Brain pericyte (primary cell): ENCODE measurements around the gene SMAD2.

ENCODE experiments used
- DNase-seq: peaks from one replicate; pipeline ENCODE4 v3.0.0-alpha.2; 2012; ENCODE audit warnings: low read depth, low spot score

SMAD2 gene

DNA sequence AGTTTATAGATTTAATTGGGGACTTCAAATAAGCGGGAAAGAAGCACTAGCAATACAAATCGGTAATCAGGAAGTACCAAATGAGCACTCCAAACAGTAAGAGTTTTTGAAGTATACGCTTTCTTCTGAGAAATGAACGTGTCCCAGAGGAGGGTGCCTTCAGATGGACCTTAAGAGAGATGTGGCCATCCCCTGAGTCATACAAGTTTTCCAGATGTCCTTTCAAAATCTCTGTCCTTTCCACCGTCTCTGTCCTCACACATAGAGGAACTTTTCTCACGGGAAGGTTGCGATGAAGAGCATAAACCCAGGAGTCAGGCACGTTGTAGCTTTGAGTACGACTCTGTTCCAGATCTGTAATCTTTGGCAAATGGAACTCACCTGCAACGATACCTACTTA is 1.7 kb upstream of the SMAD2 start:
- no peak for DNase-seq

DNA sequence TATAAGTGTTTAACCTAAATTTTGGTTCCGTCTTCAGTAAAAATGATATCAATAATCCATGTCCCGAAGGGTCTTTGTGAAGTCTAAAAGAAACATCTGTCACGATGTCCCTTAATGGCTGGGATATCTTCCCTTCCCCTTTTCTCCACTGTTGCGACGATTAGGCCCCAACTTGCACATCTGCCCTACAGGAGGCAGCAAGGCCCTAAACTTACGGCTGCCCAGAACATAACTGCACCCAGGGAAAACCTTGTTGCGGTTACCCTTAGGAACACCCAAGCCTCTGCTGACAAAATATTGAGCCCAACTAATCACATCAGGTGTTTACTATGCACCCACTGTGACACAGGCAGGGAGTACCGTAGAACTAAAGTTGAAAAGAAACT is 1.3 kb upstream of the SMAD2 start:
- no peak for DNase-seq

DNA sequence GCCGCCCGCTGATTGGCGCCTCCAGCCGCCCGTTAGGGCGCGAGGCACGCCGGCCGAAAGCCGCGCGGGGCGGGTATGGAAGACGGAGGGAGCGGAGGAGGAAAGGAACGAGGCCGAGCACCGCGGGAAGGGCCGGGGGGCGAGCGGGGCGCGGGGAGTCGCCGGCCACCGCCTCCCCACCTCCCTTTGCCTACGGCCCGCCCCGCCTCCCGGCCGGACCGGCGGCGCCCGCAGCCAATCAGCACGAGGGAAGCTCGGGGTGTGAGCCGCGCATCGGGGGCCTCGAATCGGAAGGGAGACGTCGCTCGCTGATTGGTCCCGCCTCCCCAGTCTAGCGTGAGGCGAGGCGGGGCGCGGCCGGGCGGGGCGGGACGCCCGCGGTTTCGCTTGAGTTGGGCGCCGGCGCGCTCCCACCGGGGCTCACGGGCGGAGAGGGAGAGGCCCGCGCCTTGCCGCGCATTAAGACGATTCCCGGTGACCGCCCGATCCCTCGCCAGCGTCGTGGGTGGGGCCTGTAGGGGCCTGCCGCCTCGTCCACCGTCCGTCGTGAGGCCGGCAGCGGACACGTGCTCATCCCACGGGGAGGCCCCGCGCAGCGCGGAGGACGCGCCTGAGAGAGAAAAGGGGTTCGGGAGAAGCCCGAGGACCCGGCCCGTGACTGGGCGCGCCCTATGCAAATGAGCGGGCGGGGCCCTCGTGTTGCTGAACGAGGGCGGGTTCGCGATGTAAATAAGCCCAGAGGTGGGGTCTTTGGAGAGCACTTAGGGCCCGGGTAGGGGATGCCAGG is 665 bp upstream of the SMAD2 start:
- peak; percentile 85 for DNase-seq

DNA sequence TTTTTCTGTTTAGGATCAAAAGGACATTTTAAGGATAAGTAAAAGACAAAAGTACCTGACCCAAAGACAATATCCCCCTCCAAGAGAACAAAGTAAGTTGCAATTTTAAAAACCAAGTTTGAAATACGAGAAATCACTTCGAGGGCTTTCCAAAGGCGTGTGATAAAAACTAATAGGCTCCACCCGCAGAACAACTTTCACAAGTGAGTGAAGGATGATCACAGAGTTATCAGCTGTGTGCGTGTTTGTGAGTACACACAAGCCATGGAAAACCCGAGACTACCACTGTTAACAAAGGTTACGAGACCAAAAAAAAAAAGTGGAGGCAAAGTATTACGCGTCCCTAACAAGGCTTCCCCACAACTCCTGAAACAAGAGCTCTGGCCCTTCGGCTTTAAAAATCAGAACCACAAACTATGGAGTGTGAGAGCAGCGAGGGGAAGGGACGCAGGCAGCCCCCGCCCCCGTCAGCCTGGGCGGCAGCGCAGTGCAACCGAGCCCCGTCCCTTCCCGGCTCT is 719 bp downstream of the SMAD2 start:
- no peak for DNase-seq

DNA sequence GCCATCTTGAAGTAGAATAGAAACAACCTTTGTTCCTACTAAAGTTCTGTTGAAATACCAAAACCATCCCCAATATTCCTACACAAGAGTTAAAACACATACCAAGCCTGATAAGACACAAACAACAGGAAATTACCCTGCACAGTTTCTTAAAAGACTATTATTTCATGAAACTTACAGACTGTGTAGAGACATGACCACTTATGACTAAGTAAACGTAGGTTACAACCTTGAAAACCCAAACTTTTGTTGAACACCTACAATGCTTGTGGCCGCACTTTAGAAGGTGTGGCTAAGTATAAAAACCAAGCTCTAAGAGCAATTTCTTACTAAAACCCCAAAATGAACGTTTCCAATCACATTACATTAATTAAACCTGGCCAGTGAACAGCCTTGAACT is 2.0 kb downstream of the SMAD2 start:
- DNase-seq, result no peak

DNA sequence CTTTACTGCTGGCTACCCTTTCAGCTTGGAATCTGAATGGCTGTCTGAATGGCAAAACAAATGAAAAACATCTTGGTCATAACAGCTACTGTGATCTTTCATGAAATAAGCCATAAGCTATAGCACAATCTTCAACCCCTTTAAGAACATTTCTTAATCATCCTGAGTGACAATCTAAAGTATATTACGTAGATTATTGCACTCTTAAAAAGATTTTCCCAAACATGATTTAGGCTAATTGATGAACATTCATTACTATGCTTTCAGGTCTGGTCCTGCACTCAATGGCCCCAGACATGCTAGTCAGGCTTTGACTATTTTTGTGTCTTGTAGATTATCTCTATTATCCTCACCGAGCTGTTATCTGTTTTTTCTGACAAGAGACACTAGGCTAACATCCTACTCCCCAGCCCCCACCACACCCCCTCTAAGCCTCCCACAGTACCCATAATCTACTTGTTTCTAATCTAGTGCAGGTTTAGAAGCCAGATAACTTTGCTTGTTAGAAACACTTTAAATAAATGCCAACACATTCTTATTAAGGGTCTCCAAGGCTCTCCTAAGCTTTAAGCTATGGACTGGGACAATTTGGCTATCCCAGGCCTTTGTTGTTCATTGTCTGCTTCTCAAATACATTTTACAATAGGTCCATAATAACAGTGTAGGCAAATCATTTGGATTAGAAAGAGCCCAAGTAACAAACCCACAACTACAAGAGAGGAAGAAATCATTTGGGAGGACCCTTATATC is 4.2 kb downstream of the SMAD2 start:
- no peak for DNase-seq

DNA sequence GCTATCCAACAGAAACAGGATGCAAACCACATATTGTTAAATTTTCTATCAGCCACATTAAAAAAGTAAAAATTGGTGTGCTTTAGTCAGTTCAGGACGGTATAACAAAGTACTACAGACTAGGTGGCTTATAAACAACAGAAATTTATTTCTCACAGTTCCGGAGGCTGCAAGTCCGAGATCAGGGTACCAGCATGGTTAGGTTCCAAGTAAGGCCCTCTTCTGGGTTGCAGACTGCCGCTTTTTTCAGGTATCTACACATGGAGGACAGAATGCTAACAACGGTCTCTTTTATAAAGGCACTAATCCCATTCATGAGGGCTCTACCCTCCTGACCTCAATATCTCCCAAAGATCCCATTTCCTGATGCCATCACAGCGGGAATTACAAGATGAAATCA is 10.5 kb downstream of the SMAD2 start:
- DNase-seq, result no peak

DNA sequence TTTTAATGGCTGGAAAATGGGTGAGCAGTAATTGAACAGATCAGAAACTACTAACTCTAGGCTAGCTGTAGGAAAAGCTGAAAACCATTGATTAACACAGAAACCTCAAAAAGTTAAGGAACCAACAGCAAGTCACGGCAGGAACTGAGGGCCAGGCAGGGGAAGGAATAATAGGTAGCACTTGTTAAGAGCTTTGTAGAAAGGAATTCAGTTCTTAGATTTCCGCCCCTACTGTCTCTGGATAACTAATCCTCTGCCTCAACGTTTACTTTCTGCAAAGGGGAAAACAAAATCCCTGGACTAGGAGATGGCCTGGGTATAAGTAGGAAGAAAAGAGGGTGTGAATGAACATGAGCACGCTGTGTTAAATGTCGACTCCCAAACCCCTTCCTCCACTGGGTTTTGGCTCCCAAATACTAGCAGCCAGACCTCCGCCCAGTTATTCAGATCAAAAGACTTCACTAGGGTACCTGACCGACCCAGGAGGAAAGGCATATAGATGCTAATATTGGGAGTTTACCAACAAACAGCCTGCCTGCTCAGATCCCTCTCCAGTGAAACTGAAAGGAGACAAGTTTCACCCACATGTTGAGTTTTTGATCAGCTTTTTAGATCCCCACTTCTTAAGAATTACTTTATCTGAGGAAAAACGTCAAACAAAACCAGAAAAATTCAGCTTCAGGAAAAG is 12.4 kb downstream of the SMAD2 start:
- DNase-seq, result no peak

DNA sequence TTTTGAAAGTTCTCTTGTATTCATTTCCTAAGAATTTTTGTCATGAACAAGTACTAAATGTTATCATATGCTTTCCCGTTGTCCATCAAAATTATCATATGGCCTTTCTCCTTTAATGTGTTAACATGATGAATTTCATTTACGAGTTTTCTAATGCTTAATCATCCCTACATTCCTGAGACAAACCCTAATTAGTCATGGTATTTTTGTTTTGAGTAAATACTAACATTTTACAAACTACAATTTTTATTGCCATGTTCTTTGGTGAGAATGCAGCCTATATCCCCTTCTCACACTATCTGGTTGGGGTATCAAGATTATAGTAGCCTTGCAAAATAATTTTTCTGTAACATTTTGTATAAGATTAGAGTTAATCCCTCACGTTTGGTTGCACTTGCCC is 14.5 kb downstream of the SMAD2 start:
- DNase-seq, result no peak

DNA sequence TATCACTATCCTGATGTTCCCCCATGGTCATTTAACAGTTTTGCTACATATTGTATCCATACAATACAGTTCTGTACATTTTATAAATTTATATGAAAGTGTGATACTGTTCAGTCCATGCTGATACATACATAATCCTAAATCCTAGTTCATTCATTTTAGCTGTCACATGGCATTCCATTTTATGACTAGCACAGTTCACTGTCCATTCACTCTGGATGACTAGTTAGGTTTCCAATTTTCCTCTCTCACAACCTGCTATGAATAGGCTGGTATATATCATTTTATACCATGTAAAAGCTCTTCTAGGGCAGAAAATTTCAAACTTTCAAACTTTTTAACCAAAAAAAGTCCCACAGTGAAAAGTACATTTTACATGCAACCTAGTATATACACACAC is 15.2 kb downstream of the SMAD2 start:
- no peak for DNase-seq

DNA sequence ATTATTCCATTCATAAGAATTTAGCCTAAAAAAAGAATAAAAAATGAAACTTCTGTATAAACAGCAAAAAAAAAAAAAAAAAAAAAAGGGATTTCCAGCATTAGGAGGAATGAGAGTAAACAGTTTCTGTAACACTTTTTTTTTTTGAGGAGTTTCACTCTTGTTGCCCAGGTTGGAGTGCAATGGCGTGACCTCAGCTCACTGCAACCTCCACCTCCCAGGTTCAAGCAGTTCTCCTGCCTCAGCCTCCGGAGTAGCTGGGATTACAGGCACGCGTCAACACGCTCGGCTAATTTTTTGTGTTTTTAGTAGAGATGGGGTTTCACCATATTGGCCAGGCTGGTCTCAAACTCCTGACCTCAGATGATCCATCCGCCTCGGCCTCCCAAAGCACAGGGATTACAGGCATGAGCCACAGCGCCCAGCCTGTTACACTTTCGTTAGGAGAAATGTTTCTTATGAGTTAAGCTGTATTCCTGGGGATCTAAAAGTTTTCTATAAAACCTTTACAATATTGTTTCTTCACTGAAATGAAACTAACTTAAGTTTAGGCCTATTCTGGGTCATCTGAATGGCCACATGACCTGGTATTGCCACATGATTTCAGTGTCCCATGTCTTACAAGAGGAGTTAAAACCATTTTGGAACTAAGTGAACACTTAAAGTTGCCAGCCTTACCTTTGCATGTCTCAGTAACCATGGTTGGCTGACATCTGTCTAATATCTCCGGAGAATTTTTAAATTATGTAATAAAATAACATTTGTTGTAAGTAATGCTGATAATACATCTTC is 17.5 kb downstream of the SMAD2 start:
- DNase-seq, result no peak

DNA sequence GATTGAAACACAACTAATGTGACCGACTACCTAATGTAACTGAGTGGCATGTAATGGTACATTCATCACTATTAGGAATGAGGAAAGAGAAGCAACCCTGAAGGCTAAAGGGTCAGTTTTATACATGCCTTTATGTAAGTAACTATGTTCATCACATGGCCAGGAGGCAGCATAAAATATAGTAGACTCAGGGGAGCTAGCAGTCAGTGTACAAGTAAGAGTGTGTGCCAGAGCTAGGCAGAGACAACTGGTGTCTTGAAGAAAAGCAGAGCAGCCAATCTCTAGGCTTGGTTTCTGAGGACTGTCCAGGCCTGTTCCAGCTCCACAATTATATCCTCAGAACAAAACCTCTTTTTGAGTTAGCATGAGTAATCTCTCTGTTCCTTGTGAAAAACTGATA is 18.1 kb downstream of the SMAD2 start:
- no peak for DNase-seq

DNA sequence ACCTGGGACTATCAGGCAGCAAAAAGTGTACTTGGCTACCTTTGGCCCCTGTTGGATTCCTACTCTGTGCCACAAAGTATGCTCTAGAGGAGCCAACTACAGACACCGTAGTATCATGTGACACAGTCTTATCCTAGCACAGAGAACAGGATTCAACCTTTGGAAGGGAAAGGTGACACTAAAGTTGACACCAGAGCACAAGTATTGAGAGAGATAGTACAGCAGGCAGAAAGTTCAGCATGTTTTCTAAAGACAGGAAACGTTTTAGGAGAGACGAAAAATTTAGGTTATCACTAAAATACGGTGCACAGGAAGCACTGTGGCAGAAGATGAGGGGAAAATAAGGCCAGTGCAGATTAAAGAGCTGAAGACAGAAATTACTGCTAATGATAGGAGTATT is 18.6 kb downstream of the SMAD2 start:
- DNase-seq, result no peak

DNA sequence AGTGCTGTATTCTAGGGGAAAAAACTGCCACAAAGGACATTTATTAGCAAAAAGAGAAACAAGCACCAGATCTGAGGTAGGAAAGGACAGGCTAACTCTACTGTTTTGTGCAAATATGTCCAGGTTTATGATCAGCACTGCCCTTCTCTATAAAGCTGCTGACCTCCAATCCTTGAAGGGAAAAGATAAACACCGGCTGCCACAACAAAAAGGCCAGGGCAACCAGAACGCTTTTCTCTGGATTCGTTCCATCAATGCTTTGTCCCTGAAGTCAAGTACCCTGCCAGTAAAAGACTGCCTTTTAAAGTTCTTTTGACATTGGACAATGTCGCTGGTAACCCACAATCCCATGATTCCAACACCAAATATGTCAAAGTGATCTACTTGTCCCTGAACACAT is 21.0 kb downstream of the SMAD2 start:
- DNase-seq, result no peak

DNA sequence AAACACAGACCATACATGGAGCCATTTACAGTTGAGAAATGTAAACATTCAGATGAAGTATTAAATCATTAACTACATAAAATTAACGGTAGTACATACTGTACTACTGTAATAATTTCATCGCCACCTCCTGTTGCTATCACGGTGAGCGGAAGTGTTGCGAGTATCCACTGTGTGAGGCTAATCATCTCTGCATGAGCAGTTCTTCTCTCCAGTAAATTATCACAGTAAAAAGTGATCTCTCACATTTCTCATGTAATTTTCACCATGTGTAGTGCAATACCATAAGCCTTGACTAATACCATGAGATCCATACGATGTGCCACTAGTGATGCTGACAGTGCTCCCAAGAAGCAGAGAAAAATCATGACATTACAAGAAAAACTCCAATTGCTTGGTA is 21.9 kb downstream of the SMAD2 start:
- no peak for DNase-seq

DNA sequence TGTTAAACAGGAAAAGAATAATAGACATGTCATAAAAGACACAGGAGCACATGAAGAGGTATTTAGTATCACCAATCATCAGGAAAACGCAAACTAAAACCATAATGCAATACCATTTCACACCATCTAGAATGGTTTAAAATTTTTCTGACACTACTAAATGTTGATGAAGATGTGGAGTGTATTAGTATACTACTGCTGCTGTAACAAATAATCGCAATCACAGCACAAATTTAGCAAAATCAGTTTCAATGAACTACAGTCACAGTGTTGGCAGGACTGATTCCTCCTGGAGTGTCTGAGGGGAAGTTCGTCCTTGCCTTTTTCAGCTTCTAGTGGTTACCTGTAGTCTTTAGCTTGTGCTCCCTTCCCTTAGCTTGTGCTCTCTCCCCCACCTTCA is 24.1 kb downstream of the SMAD2 start:
- DNase-seq, result no peak

DNA sequence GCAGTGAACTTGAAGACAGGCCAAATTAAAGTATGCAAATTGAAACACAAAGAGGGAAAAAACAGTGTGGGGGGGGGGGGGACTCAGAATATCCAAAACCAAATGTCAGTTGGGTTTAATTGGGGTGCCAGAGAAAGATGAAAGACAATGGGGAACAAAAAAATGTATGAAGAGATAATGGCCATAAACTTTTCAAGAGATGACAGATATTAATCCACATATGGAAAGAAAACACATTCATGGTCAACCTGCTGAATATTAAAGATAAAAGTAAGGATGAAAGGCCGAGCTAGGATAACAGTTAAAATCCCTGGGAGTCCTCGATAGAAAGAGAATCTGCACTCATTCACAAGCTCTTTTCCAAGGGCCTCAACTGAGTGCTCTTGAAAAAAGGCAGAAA is 26.6 kb downstream of the SMAD2 start:
- DNase-seq, result no peak

DNA sequence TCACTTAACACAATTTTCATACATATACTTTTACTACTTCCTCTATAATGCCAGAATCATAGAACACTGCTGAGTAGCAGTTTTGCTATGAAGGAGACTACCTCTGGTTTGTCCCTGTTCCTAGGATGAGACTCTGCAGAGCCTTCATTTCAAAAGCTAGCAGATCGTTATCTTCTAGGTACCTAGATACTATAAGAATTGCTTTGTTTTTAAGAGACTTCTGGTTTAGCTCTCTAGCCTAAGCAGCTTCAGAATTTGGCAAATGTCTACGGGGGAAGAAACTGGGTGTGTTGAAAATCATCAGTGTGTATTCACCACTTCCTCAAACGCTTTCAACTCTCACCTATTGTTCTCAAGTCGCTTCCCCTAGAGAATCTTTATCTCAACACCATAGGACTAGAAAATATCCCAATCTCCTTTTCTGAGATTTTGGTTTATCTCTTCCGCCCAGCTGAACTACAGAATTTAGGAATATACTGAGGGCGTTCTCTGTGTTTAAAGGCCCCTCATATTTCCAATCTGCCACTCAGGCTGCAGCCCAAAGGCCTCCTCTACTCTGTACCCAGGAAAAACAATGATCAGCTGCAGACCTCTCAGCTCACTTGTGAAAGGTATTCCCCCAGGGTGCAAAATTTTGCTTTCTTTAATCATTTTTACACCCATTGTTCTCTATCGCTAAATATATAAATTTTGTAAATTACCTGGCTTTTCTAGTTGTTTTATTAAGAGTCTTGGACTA is 28.7 kb downstream of the SMAD2 start:
- DNase-seq, result no peak

DNA sequence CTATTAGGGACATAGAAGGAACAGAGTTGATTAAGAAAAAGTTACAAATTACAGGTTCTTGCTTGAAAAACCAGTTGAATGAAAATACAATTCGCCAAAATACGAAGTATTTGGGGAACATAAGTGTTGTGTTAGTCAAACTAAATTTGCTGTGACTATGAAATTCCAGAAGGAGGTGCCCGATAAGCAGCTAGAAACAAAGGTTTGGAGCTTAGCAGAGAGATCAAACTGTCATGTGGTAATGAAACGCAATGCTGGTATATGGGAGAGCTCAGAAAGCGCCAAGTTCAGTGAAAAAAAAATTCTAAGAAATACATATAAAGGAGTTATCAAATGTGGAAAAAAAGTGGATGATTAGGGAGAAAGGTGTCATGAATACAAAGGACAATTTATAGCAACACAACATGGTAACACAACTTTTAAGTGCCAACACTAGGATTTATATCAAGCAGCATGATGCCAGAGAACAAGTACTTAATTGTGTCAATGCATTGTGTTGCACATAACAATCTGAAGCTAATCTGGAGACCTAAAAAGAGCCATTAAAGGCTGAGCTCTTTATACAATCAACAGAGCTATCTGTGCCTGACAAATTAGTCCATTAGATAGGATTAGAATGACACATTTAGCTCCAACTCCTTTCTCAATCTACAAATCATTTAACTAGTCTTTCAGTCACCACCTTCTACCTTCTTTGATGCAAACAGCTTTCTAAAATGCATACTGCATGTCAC is 31.2 kb downstream of the SMAD2 start:
- DNase-seq, result no peak

DNA sequence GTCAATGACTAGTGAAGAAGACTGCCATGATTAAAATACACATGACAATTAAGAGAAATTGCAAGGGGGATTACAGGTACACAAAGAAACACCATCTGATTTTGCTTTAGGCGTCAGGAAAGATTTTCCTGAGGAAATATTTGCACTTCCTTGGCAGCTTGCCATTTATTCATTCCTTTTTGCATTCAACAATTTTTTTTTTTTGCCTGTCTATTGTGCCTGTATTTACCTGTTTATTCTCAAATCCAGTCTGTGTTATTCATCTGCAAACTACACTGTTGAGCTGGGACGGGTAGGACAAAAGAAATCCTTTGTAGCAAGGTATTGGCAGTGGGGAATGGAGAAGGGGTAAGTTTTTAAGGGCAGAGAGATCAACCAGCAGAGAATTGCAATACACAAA is 31.8 kb downstream of the SMAD2 start:
- DNase-seq, result no peak
